Measurements from ENCODE around the gene SMIM9. TPM values are rescaled to one million over a fixed set of nuclear protein-coding genes. Genes with fewer than 3 reads are reported as not detected.

Gene SMIM9
- total RNA-seq, 1 experiment from 2014 or later, result not detected

- TF ChIP-seq POLR2AphosphoS5 (IDR thresholded peaks at IDR 0.05; ENCODE audit: low read depth, low read length), result no peak
These were observed 42.5 kb downstream of the SMIM9 start (continued) for GRCh38 chrX:154791939-154792338.

- ATAC-seq (no peak), DNase-seq (ENCODE audit: low read depth, low spot score) (no peak)
- ChIA-PET POLR2A (no interaction called here), CTCF (no interaction called here), RAD21 (ENCODE audit: low non-redundant PET in 1 of 2, low total read pairs in 2 of 2, uncharacterized antibody in 2 of 2, unreplicated experiment in 2 of 2) (no interaction called here)
- intact Hi-C loops (cut with micrococcal nuclease), result no loop called here
- Histone ChIP-seq H2AFZ (ENCODE audit: low read depth, low read length, poor library complexity, severe bottlenecking) (no peak overlapping the region), H3K9me3 (ENCODE audit: control insufficient read depth in 1 of 2, insufficient read depth in 1 of 2, low read depth in 1 of 2, low read length in 2 of 2) (no peaks in the 10 kb centered on the region), H3K9me2 (ENCODE audit: insufficient read depth) (no peaks in the 10 kb centered on the region), H3K79me2 (ENCODE audit: insufficient read depth, low read length) (no peaks in the 10 kb centered on the region), H3K36me3 (ENCODE audit: control insufficient read depth in 1 of 2, insufficient read depth in 2 of 2, low read length in 2 of 2) (no peaks in the 10 kb centered on the region), H3K27ac (ENCODE audit: low read depth, low read length) (no peak overlapping the region), H3K4me3 (replicated peaks in 1 of 2; ENCODE audit: low read depth in 1 of 2, low read length in 2 of 2) (no peak overlapping the region), H3K4me2 (ENCODE audit: low read length) (no peak overlapping the region), H4K20me1 (ENCODE audit: insufficient read depth) (no peaks in the 10 kb centered on the region), H3K27me3 (ENCODE audit: insufficient read depth, low read length) (no peaks in the 10 kb centered on the region), H3K9ac (ENCODE audit: low read length) (no peak overlapping the region), H3K4me1 (ENCODE audit: control insufficient read depth in 1 of 2, insufficient read depth in 2 of 2, low read length in 2 of 2) (peaks cover under 1 to 3% of the 10 kb centered on the region in 2 experiments; a peak in 3 of 4 replicates)
- no TSS peak for BruUV-seq (replicated peaks)
- TF ChIP-seq MAX (IDR thresholded peaks at IDR 0.05) (no peak), ATF3 (IDR thresholded peaks at IDR 0.05) (no peak), ZBTB33 (IDR thresholded peaks at IDR 0.05; ENCODE audit: extremely low read depth, insufficient replicate concordance, low read length) (no peak), RAD21 (IDR thresholded peaks at IDR 0.05; ENCODE audit: low read depth) (no peak), EZH2phosphoT487 (IDR thresholded peaks at IDR 0.05; ENCODE audit: borderline replicate concordance) (no peak), EZH2 (IDR thresholded peaks at IDR 0.05) (no peak), CBX3 (IDR thresholded peaks at IDR 0.05; ENCODE audit: low read depth) (no peak), TCF7L2 (IDR thresholded peaks at IDR 0.05; ENCODE audit: borderline replicate concordance, extremely low read depth, insufficient read depth, insufficient read length) (no peak), YY1 (IDR thresholded peaks at IDR 0.05; ENCODE audit: extremely low read depth, insufficient replicate concordance, low read depth, low read length) (no peak), CEBPB (IDR thresholded peaks at IDR 0.05; ENCODE audit: low read depth) (no peak), ELF1 (IDR thresholded peaks at IDR 0.05; ENCODE audit: borderline replicate concordance, low read depth) (no peak), ZNF274 (IDR thresholded peaks at IDR 0.05; ENCODE audit: low read depth, low read length) (no peak), ZFX (IDR thresholded peaks at IDR 0.05) (no peak), FOSL1 (IDR thresholded peaks at IDR 0.05; ENCODE audit: low read depth) (no peak)
- TF ChIP-seq, protein P1, sequence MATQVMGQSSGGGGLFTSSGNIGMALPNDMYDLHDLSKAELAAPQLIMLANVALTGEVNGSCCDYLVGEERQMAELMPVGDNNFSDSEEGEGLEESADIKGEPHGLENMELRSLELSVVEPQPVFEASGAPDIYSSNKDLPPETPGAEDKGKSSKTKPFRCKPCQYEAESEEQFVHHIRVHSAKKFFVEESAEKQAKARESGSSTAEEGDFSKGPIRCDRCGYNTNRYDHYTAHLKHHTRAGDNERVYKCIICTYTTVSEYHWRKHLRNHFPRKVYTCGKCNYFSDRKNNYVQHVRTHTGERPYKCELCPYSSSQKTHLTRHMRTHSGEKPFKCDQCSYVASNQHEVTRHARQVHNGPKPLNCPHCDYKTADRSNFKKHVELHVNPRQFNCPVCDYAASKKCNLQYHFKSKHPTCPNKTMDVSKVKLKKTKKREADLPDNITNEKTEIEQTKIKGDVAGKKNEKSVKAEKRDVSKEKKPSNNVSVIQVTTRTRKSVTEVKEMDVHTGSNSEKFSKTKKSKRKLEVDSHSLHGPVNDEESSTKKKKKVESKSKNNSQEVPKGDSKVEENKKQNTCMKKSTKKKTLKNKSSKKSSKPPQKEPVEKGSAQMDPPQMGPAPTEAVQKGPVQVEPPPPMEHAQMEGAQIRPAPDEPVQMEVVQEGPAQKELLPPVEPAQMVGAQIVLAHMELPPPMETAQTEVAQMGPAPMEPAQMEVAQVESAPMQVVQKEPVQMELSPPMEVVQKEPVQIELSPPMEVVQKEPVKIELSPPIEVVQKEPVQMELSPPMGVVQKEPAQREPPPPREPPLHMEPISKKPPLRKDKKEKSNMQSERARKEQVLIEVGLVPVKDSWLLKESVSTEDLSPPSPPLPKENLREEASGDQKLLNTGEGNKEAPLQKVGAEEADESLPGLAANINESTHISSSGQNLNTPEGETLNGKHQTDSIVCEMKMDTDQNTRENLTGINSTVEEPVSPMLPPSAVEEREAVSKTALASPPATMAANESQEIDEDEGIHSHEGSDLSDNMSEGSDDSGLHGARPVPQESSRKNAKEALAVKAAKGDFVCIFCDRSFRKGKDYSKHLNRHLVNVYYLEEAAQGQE (IDR thresholded peaks at IDR 0.05; ENCODE audit: low read depth), result no peak
- TF ChIP-seq, protein P2, sequence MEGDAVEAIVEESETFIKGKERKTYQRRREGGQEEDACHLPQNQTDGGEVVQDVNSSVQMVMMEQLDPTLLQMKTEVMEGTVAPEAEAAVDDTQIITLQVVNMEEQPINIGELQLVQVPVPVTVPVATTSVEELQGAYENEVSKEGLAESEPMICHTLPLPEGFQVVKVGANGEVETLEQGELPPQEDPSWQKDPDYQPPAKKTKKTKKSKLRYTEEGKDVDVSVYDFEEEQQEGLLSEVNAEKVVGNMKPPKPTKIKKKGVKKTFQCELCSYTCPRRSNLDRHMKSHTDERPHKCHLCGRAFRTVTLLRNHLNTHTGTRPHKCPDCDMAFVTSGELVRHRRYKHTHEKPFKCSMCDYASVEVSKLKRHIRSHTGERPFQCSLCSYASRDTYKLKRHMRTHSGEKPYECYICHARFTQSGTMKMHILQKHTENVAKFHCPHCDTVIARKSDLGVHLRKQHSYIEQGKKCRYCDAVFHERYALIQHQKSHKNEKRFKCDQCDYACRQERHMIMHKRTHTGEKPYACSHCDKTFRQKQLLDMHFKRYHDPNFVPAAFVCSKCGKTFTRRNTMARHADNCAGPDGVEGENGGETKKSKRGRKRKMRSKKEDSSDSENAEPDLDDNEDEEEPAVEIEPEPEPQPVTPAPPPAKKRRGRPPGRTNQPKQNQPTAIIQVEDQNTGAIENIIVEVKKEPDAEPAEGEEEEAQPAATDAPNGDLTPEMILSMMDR (IDR thresholded peaks at IDR 0.05 in 2 of 3, conservative IDR thresholded peaks at IDR 0.05 in 1 of 3; ENCODE audit: borderline replicate concordance in 1 of 3, insufficient read depth in 1 of 3, low read depth in 2 of 3, low read length in 2 of 3), result no peak
These were observed 43.0 kb downstream of the SMIM9 start for GRCh38 chrX:154791467-154791866.
